Measurements from ENCODE around the gene BEND7.
"Not testable (repeated sequence)": the region's sequence is repeated elsewhere in the genome, so short reads cannot be mapped to it uniquely, and the experiment has no call there.

BEND7 gene

GRCh38 chr10:13528875-13529713, at the start of gene BEND7:
BEND7 (minus strand) TSS chr10:13529014; CDS start chr10:13528533, 481 bp downstream.
- DNase-seq (ENCODE audit: low read depth) = no peak

GRCh38 chr10:13573960-13574359, 45.1 kb upstream of the BEND7 start:
- DNase-seq (ENCODE audit: low read depth) = no peak

- no peak for DNase-seq (ENCODE audit: low read depth)
These were observed 42.7 kb upstream of the BEND7 start for GRCh38 chr10:13571541-13571940.

GRCh38 chr10:13567030-13567429, 38.2 kb upstream of the BEND7 start:
- no peak for DNase-seq (ENCODE audit: low read depth)

GRCh38 chr10:13564576-13564975, 35.8 kb upstream of the BEND7 start:
- DNase-seq (ENCODE audit: low read depth) = no peak

- DNase-seq (ENCODE audit: low read depth) = no peak
These were observed 34.9 kb upstream of the BEND7 start for GRCh38 chr10:13563481-13564445.

- no peak for DNase-seq (ENCODE audit: low read depth)
These were observed 31.8 kb upstream of the BEND7 start for GRCh38 chr10:13560597-13560996.

GRCh38 chr10:13559124-13559700, 30.4 kb upstream of the BEND7 start:
- DNase-seq (ENCODE audit: low read depth) = no peak

- no peak for DNase-seq (ENCODE audit: low read depth)
These were observed 27.2 kb upstream of the BEND7 start for GRCh38 chr10:13555884-13556510.

GRCh38 chr10:13550802-13551201, 22.0 kb upstream of the BEND7 start:
- no peak for DNase-seq (ENCODE audit: low read depth)

- DNase-seq (ENCODE audit: low read depth) = no peak
These were observed 13.7 kb upstream of the BEND7 start for GRCh38 chr10:13542533-13542932.

GRCh38 chr10:13537985-13538384, 9.2 kb upstream of the BEND7 start:
- DNase-seq (ENCODE audit: low read depth) = not testable (repeated sequence)

- no peak for DNase-seq (ENCODE audit: low read depth)
These were observed 8.0 kb upstream of the BEND7 start for GRCh38 chr10:13536674-13537366.

- DNase-seq (ENCODE audit: low read depth) = no peak
These were observed 6.5 kb upstream of the BEND7 start for GRCh38 chr10:13535346-13535745.

- no peak for DNase-seq (ENCODE audit: low read depth)
These were observed 830 bp upstream of the BEND7 start for GRCh38 chr10:13529714-13529973.

GRCh38 chr10:13528123-13528874, 515 bp downstream of the BEND7 start:
- no peak for DNase-seq (ENCODE audit: low read depth)

- no peak for DNase-seq (ENCODE audit: low read depth)
These were observed 1.0 kb downstream of the BEND7 start for GRCh38 chr10:13527864-13528122.

- DNase-seq (ENCODE audit: low read depth) = peak; percentile 53
These were observed 1.6 kb downstream of the BEND7 start for GRCh38 chr10:13526948-13527863.

GRCh38 chr10:13525663-13526062, 3.2 kb downstream of the BEND7 start:
- no peak for DNase-seq (ENCODE audit: low read depth)

- DNase-seq (ENCODE audit: low read depth) = no peak
These were observed 7.8 kb downstream of the BEND7 start for GRCh38 chr10:13521026-13521425.

Measured in HS-5 (cell line).